Breast epithelium (tissue), 3 donors: Measurements from ENCODE around the gene ANKRD34B.

ENCODE experiments used
- CTCF ChIP-seq, 3 donors: fragments of 450-650 bp; IDR thresholded peaks; one replicate each; pipeline ENCODE4 v1.5.1; 2016 to 2017; ENCODE audit warnings: antibody characterized with exemption in 3 of 3, mild to moderate bottlenecking in 3 of 3, moderate library complexity in 3 of 3
- POLR2A ChIP-seq: fragments of 450-650 bp; IDR thresholded peaks from one replicate; pipeline ENCODE4 v1.6.1; 2016; ENCODE audit warnings: antibody characterized with exemption, mild to moderate bottlenecking, moderate library complexity
- POLR2AphosphoS5 ChIP-seq, 3 donors: sonication (generic); formaldehyde crosslinking; IDR thresholded peaks; one replicate each; pipeline ENCODE4 v1.6.1; 2017; ENCODE audit warnings: antibody characterized with exemption in 3 of 3

GRCh38 chr5:80600943-80601693 is 31.0 kb upstream of the ANKRD34B start:
- no peak for TF ChIP-seq CTCF (IDR thresholded peaks at IDR 0.05)
- TF ChIP-seq POLR2AphosphoS5 (IDR thresholded peaks at IDR 0.05) = no peak
- no peak for TF ChIP-seq POLR2A
